HG02571 (cell line): ENCODE data around the gene MBD3L2B.

ENCODE experiments used
- ATAC-seq: cut with Tn5 transposase; IDR thresholded peaks from one replicate; pipeline ENCODE4 v1.9.1; 2021; ENCODE audit warnings: mild to moderate bottlenecking, moderate library complexity; ENCODE audit not compliant: unreplicated experiment

The MBD3L2B gene

GRCh38 chr19:7013678-7014077 lies 7.6 kb downstream of the MBD3L2B start:
- ATAC-seq: no peak

GRCh38 chr19:7010722-7011593 lies 10.3 kb downstream of the MBD3L2B start:
- no peak for ATAC-seq

DNA sequence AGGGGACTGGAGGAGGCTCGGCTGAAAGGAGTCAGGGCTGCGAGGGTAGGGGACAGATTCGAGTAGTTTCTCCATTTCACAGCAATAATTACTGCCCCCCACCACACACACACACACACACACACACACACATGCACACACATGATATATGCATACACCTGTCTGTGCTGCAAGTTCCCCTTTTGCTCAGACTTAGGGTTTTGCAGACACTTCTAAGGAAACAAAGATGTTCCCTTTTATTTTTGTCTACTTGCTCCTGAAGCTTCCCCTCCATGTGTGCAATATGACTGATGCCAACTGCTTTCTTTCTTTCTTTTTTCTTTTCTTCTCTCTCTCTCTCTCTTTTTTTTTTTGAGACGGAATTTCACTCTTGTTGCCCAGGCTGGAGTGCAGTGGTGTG lies 13.4 kb downstream of the MBD3L2B start:
- ATAC-seq: no peak

DNA sequence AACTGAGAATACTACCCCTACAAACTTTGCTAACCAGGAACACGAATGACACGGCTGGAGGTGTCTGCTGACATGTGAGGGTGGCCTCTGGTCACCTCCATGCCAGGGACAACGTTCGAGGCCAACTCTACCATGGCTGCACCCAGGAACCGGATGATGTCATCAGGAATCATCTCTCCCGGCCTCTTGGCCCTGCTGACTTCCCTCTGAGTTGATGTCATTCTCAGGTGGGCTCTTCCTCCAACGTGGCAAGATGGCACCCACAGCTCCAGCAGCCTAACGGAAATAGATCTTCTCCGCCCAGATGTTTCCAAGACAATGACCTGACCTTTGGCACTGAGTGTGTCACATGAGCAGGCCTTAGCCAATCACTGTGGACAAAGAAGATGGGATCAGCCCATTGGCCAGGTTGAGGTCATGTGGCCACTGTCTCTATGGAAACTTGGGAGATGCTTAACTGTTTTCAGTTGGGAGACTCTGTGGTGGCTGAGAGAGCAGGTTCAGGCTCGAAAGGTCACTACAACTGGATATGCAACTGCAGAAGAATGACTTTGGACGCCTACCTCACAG lies 15.0 kb downstream of the MBD3L2B start:
- no peak for ATAC-seq

DNA sequence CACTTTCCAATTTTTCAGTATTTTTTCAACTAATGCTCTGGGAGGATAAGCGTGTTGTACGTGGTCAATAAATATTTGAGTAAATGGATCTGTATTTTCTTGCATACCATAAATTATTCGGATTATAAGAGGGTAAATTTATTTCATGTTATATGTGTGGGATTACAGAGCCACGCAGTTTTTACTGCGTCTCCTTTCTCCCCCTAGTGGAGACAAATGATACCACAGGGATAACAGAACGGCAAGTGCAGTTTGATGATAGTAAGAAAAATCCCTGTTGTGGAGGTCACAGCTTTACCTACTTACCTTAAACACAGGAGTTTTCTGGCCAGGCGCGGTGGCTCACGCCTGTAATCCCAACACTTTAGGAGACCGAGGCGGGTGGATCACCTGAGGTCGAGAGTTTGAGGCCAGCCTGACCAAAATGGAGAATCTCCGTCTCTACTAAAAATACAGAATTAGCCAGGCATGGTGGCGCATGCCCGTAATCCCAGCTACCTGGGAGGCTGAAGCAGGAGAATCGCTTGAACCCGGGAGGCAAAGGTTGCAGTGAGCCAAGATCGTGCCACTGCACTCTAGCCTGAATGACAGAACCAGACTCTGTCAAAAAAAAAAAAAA lies 16.8 kb downstream of the MBD3L2B start:
- ATAC-seq: no peak

DNA sequence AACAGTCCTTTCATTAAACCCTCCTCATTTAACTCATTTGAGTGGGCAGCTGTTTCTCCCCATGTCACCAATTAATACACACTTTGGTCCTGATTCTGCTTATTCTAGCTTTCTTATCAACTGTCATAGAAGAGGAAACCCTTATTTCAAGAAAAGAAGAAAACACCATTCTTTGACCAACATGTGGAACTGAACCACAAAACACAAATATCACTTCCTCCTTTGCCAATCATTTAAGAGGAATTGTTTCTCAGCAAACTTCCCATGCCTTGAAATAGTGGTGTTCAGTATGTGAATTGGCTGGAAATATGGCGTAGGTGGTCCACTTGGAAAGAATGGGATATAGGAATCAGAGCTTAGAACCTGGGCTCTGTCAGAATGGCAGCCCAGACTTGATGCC lies 20.4 kb downstream of the MBD3L2B start:
- no peak for ATAC-seq

GRCh38 chr19:7000333-7000732 lies 20.9 kb downstream of the MBD3L2B start:
- no peak for ATAC-seq

DNA sequence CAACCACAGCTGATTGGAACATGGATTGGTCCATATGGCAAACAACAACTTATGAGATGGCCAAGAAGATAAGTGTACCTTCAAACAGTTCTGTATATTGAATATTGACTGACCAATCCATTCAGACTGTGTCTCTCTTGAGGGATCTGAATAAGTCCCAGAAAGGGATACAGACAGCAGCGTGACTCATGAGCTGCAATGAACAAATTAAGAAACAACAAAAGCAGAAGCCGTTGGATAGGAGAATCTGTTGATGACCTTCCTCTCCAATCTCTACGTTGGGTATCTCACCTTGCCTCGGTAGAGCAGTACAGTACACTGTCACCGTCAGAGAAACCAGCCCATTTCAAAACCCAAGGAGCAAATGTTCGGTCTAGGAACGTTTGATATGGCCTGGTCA lies 21.3 kb downstream of the MBD3L2B start:
- ATAC-seq: no peak

GRCh38 chr19:6997679-6998445 lies 23.4 kb downstream of the MBD3L2B start:
- ATAC-seq: no peak

DNA sequence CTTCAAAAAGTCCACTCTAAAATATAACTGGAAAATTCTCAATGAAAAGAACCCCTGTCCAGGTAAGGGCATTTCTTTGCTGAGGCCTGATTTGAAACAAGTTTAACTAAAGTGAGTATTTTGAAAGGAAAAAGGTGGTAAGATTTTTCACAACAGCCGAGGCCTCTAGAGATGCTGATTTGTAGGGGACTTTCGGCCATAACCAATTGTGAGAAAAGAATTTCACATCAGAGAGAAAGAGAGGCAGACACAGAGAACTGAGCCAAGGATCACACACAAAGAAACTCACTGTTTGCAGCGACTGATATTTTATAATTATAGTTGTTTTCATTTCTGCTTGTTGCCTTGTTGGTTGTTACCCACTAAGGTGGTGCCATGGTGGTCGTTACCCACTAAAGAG lies 24.4 kb downstream of the MBD3L2B start:
- ATAC-seq: no peak

DNA sequence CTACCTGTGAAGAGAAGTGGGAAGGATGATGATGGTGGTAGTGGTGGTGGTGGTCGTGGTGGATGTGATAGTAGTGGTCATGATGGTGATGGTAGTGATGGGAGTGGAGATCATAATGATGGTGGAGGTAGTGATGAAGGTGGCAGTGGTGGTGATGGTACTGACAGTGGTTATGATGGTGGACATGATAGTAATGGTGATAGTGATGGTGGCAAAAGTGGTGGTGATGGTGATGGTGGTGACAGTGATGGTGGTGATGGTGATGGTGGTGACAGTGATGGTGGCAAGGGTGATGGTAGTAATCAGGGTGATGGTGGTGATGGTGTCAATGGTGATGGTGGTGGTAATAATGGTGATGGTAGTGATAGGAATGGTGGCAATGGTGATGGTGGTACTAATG lies 26.2 kb downstream of the MBD3L2B start:
- ATAC-seq: no peak

- no peak for ATAC-seq
Observed at GRCh38 chr19:6988257-6988656, 33.0 kb downstream of the MBD3L2B start.

GRCh38 chr19:6987850-6988249 lies 33.4 kb downstream of the MBD3L2B start:
- ATAC-seq: no peak

DNA sequence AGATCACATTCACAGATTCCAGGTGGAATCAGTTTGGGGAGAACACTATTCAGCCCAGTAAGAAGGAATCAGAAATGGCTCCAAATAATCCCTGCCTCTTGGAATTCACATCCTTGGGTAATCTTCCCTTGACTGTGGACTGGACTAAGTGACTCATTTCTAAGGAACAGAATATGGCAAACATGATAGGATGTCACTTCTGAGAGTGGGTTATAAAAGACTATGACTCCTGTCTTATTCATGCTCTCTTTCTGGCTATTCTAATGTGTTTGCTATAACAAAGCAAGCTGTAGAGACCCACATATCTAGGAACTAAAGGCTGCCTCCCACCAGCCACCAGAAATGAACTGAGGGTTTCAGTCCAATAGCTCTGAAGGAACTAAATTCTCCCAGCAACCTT lies 37.8 kb downstream of the MBD3L2B start:
- ATAC-seq: no peak

DNA sequence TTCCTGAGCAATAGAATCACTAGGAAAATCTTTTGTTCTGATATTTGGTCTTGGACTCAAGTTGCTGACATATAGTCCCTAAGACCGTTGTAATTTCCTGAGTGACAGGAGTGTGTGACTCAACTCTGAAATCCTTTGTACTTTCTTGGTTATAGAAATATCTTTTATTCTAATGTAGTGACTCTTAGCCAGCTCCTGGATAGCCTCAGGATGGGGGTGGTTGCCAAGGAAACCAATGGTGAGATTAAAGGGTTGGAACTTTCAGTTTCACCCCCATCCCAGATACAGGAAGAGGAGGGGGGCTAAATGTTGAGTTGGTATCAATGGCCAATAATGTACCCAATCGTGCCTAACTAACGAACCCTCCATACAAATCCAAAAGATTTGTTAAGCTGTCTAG lies 41.8 kb downstream of the MBD3L2B start:
- ATAC-seq: no peak

DNA sequence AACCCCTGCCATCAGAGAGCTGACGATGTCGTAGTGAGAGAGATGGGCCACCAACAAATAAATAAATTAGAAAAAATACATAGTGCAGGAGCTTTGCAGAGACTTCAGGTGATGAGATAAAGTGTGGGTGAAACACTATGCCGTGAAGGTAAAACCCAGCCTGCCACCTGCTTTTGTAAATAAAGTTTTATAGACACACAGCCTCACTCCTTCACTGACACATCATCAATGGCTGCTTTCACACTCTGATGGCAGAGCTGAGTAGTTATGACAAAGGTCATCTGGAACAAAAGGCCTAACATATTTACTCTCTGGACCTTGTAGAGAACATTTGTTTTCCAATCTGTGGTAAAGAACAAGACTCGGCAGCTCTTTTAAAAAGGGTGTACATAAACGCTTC lies 45.0 kb downstream of the MBD3L2B start:
- ATAC-seq: no peak

GRCh38 chr19:6971366-6971765 lies 49.9 kb downstream of the MBD3L2B start:
- no peak for ATAC-seq

DNA sequence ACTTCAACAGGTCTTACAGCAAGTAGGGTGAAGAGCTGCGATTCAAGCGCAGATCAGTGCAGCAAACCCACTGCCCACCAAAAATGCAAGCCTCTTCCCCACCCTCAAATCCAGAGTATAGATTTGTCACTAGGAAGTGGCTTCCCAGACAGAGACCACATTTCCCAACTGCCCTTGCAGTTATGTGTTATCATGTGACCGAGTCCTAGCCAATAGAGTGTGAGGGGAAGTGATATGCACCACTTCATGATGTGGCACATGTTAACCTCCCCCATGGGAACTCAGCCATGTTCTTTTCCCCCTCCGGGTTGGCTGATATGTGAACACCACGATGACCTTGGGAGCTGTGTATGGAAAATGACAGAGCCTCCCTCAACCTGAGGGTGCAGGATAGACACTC lies 50.8 kb downstream of the MBD3L2B start:
- ATAC-seq: no peak

GRCh38 chr19:6970021-6970420 lies 51.2 kb downstream of the MBD3L2B start:
- ATAC-seq: no peak

GRCh38 chr19:6969490-6969889 lies 51.7 kb downstream of the MBD3L2B start:
- ATAC-seq: no peak
